Stimulated activated naive CD4-positive, alpha-beta T cell treated with Interleukin-2 at 50 U/mL for 16 hours (primary cell): ENCODE results near the gene DAB2IP.
"Not testable (repeated sequence)": the region's sequence is repeated elsewhere in the genome, so short reads cannot be mapped to it uniquely, and the experiment has no call there.

ENCODE experiments used
- DNase-seq: peaks from one replicate; lab custom pipeline; 2025; lab: John Stamatoyannopoulos, UW

The DAB2IP gene

DNA sequence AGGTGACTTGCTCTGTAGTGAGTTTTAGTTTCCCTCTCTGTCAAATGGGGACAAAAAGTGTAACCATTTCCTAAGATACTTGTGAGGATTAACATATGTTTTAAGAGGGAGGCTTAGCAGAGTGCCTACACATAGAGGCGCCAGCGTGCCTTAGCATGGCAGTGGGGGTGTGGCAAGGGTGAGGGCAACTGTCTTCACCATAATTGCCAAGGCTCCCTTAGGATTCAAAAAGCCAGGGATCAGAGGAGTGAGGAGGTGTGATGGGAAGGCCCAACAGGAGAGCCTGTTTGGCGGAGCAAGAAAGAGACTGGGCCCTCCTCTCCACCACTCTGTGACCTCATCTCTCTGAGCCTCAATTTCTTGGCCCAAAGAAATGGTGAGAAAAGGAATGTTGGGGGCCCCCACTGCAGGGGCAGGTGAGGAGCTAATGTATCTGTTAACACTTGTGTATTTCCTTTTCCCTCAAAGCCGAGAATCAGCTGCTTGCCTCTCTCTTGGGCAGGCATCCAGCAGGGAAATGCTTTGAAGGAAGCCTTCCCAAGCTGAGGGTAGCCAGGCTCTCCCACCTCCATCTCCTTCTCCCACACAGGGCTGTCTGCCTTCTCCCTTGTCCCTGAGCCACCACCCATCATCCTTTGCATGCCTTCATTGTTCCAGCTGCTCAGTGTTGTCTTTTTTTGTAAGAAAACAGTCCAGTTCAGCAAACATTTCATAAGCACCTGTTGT is 76.0 kb downstream of the DAB2IP start:
- no peak for DNase-seq

DNA sequence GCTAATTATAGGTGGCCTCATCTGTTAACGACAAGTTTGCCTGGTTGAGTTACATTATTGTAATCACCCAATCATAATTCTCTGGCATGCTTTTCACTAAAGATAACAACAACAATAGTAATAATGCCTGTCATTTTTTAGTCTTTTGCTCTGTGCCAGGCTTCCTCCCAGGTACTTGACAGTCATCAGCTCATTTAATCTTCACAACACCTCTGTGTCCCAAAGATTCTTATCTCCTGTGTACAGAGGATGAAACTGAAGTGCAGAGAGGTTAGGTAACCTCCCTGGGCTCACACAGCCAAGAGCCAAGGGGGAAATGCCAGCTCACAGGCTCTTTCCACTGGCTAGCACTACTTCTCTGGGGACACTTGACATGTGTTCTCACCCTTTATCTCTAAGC is 77.5 kb downstream of the DAB2IP start:
- DNase-seq = no peak

DNA sequence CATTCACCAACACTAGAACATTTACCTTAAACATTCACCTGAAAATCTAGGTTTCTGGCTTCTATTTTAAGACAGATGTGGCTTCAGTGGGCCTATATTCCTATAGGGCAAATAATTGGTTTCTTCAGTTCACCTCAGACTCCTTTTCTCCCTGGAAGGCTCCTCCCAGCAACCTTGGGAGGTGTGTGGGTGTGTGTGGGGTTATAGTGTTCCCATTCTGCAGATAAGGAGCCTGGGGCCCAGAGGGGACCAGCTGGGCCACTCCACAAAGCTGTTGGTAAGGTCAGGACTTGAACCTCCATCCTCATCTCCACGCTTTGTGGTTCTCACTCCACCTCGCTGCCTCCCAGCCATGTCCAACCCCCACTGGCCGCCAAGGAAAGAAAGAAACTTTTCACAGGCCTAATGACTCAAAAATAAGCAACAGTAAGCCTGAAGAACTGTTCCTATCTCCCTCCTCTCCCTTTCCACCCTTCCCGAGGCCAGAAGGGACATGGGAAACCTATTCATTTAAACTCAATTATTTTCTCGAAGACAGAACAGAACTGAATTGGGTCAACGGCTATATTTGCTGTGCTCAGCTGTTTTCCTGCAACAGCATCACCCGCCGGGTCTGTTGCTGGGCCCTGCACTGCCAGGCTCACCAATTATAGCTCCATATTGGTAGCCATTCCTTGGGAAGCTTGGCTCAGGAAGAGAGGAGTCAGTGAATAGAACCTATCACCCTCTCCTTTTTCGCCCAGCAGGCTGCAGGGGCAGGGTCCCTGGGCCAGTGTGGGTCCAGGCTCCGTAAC is 78.5 kb downstream of the DAB2IP start:
- DNase-seq = no peak

DNA sequence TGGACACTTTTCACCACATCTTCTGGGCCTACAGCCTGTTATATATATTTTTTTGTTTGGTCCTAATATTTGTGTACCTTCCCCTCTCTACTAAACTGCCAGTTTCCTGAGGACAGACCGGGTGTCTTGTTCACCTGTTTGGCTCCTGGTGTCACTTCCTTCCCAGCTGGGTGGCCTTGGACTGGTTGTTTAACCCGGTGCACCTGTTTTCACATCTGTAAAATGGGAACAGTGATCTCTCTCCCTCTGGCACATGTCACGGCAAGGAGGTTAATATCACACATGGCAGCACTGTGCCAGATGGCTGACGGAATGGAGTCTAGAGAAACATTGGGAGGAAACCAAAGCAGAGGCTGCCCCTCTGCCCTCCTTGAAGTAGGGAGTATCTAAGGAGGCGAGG is 79.7 kb downstream of the DAB2IP start:
- DNase-seq = no peak

DNA sequence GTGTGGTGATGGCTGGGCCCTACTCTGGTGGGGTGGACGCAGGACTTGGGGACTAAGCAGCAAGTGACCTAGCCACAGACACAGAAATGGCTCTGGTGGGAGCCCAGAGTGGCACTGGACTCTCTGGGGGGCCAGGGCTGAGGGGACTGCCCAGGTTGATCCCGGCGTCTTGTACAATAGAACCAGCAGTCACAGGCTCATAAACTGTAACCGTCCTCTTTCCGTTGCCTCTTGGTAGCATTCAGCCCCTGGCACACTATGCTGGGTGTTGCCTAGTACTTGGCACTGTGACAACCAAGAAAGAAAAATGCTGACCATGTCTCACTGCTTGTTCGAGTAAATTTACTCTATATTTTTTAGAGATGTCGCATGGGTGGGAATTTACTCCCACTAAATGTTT is 80.5 kb downstream of the DAB2IP start:
- no peak for DNase-seq

DNA sequence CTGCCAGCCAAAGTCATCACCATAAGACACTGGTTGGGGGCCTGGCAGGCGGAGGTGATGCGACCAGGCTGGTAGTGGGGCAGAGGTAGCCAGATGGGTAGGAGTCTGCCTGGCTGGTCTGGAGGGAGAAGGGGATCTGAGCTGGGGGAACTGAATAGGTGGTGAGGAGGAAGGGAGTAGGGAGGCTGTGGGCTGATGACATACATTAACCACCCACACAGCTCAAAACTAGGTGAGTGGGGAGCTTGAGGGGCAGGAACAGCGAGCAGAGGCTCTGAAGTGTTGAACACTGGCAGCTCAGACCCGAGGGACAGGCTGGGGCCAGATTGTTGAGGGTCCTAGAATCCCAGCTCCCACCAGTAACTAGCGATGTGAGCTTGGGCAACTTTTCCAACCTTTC is 81.0 kb downstream of the DAB2IP start:
- no peak for DNase-seq

DNA sequence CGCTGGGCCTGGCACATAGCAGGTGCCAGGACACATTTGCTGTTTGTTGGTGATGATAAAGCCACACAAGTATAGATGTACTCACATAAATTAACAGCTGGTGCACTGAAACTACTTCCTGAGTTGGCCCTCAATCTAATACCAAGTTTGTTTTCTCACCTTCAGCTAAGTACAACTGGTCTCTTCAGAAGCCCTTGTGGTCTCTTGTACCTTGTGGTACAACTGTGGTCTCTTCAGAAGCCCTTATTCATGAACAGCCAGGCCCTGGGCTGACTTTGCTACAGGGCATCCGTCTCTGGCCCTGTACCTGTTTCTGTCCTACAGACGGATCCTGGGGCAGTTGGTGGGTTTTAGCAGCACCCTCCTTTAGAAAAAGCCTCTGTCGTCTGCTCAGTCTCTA is 81.5 kb downstream of the DAB2IP start:
- DNase-seq = no peak

DNA sequence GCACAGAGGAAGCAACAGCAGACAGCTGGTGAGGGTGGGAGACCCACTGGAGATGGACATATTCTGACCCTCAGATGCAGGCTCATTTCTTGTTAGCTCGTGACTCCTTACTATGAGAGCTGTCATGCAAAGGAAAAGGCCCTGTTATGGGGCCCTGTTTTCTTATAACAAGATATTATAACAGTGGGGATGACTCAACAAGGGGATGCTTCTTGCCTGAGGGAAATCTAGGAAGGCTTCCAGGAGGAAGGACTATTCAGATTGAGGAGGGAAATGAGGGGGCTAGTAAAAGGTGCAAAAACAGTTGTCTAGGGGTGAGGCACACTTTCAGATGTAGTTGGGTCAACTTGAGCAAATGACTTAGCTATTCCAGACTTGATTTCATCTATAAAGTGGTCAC is 83.0 kb downstream of the DAB2IP start:
- DNase-seq = no peak

DNA sequence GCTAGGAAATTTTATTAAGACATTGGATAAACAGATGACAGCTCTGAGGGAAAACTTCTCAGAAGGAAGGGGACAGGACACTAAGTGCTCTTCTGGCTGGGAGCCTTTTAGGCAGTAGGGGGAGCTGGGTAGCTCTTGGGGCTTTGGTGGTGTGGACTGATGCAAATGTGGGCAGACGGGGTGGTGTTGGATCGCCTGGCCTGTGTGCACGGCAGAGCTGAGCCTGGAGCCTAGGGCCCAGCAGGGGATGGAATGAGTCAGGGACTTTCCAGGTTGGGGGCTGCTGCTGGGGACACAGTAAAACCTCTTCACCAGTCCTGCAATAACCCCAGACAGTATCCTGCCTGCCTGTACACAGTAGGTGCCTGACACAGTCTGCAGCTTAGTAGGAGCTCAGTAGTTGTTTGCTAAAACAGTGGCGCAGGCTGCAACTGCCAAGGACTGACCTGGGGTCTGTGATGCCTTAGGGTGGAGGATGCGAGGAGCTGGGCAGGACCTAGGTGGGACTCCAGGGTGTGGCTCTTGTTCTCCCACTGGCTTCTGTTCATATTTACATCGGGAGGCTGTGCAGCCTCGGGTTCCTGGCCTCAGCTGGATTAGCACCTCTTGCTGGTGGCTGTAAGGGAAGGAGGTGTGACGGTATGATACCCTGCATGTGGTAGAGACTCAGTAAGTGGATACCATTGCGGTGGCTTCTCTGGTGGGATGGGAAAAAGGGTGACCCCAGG is 83.8 kb downstream of the DAB2IP start:
- DNase-seq = no peak

DNA sequence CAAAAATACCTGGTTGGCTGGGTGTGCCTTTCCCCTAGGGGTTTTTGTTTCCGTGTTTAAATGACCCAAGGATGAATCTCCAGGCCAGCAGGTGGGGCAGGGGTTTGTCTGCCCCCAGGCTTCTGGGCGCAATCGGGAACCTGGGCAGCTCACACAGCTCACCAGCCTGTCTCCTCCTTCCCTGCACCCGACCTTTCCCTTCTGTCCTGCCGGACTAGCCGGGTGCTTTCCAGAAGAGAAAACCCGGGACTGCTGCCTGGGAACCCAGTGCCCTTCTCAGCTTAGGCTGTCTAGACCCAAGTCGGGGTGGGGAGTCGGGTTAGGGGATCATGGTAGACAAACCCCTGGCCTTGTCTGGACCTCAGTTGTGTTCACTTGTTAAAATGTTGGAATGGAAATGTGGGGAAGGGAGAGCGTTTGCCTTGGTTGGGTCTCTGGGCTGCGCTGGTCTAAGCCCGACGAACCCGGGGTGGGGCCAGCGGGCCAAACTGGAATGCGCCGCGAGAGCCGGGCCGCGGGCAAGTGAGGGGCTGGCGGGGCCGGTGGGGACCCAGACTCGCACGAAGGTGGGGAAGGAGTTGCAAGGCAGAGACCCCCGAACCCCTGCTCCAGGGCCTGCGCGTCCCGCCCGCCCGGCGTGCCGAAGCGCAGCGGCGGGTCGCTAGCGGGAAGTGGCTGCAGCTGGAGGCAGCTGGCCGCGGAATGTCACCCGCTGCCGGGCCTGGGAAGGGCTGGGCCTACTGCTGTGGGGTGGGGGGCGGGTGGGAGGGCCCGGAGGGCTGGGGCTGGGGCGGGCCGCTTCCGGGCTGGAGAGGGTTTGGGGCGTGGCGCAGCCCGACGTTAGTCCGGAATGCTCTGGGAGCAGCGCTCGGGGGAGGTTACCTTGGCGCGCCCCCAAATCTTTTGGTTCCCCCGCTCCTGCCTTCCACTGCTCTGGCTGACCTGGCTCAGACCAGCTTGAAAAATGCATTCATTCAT is 84.6 kb downstream of the DAB2IP start:
- no peak for DNase-seq

DNA sequence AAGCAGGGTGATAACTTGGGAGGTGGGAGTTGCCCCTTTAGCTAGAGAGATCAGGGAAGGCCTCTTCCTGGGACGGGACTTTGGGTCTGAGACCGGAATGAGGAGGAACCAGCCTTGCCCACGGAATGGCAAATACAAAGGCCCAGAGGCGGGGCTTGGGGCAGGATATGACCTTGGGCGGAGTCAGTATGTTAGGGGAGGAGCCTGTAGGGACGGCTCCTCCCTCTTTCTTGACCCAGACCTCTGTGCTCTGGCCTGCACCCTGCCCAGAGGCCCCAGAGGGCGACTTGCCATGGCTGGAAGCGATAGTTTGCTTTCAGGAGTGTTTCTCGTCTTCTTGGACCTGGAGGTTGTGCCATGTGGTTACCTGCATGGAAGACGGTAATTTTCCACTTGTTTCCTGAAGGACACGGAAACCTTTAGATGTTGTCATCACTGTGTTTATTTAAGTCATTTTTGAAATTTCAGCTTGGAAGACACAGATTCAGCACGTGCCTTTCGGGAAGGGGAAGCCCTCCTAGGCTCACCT is 85.6 kb downstream of the DAB2IP start:
- no peak for DNase-seq

DNA sequence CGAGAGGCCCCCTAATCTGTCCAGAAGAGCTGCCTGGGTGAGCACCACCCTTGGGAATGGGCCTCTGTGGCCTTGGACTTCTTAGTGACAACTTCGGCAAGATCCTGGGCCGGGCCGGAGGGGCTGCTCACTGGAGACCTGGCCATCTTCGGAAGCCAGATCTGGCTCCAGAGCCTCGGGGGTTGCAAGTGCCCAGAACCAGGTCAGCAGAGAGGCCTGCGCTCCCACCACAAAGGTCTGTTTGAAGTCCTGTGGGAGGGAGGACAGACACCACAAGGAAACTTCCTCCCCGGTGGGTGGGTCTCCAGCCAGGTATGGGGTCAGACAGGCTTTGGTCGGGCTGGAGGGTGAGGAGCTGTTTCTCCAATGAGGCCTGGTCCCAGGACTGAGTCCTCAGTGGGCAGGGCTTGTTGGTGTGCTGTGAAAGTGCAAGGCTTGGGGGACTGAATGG is 86.1 kb downstream of the DAB2IP start:
- no peak for DNase-seq

DNA sequence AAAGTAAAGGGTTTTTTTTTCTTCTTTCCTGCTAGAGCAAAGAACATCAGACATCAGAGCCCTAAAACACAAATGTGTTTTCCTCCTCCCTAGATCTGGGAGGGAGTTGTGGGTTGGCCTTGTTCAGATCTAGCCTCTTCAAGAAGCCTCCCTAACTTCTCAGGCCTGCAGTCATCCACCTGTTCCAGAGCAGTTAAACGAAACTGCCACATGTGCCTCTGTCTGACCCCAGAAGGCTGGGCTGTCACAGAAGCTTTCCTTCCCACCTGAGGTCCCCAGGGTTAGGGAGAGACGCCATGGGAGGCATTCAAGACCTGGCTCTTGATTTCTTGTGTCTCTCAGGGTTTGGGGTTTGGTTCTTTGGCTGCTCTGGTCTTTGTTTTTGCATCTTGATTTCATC is 87.0 kb downstream of the DAB2IP start:
- no peak for DNase-seq

DNA sequence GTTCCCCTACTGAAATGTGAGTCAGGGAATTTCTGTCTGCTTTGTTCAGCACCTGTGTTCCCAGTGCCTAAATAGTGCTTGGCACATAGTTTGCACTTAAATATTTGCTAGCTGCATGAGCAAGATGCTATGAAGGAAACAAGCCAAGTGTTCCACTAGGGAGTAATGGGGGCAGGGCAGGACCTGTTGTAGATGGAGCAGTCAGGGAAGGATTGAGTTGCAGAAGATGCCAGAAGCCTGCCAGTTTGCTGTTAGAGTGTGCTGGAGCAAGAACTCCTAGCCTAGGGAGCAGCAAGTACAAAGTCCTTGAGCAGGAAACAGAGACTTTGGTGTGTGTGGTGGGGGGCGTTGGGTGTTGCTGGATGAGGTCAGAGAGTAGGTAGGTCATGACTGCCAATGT is 87.5 kb downstream of the DAB2IP start:
- DNase-seq = no peak

DNA sequence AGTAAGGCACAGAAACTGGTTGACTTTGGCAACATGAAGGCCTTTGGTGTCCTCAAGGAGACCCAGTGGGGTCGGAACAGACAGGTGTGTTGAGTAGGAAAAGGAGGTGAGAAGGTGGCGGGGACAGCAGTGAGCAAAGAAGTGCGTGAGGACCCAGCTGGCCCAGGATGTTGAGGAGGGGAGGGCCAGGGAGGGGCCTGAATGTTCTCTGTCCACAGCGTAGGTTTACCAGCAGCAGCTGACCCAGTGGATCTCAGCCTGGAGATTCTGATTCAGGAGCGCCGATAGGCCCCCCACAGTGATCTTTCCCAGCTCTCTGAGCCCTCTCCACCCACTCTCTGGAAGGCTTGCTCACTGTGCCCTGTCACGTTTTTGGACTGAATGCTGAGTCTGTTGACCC is 88.5 kb downstream of the DAB2IP start:
- DNase-seq = no peak

DNA sequence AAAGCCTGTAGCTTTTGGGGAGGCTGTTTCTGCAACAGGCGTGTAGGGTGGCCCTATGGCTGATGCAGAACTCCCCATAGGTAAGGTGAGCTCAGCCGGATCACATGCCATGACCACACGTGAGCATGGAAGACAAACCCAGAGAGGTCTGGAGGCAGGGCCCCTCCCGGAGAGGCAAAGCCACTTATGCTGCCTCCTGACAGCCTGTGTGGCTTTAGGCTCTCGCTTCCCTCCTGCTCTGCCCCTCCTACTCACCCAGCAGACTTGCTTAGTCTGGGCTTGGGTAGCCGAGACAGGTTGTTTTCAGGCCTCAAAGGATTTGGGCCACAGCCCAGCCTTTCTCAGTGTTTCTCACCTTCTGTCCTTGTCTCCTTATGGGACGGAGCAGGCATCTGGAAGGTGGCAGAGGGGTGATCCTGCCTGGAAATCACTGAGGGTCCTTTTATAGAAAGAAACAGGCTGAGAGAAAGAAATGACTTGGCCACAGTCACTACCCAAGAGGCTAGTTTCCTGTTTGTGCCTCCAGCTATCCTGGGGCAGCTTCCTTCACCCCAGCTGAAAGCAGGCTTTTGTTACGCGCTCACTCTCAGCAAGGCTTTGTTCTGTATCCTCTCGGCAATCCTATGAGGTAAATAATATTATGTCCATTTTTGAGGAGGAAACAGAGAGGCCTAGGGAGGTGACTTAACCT is 89.9 kb downstream of the DAB2IP start:
- DNase-seq = no peak

DNA sequence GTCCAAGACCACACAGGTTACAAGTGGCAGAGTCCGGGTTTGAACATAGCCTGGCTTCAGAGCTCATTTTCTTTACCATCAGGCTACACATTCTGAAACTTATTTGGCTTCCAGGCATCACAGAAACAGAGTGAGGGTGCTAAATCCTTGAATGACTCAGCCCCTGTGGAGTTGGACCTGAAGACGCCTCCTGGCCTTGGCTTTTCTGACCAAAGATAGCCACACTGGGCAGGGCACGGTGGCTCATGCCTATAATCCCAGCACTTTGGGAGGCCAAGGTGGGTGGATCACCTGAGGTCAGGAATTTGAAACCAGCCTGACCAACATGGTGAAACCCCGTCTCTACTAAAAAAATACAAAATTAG is 90.5 kb downstream of the DAB2IP start:
- not testable (repeated sequence) for DNase-seq

DNA sequence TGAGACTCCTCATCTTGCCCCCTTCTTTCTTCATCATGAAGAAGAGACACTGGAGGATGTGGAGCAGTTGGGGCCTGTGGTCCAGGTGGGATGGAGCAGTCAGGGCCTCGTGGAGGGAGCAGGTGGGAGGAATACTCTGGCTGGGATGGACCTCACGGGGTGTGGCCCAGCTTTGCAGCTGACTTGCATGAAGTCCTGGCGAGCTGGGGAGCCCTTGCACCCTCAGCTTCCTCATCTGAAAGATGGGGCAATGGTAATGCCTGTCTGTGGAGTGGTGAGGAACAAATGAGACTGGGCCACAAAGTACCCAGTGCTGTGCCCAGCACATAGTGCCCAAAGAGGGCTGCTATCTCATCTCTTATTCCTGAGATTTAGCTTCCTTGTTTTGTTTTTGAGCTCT is 91.5 kb downstream of the DAB2IP start:
- DNase-seq = no peak

DNA sequence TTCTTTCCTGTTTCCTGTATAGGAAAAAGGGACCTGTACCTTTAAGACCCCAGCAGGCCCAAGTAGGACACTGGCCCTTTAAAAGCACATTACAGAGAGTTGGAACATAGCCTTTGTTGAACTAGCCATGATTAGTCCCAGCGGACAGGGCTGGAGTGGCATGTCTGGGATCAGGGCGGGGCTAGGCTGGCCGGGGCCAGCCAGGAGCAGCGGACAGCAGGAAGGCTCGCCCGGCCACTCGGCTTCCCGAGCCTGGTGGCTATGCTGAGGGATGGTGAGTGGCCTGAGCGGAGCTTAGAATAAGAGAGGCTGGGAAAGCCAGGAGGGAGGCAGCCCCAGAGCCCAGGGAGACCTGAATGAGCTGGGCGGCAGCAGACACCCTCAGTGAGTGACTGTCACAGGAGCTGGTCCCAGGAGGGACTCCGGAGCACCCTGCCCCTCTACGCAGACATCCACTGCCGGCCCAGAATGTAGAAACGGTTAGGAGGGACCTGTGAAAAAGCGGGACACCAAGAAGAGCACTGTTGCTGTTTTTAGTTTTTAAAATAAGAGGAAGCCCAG is 92.1 kb downstream of the DAB2IP start:
- no peak for DNase-seq

DNA sequence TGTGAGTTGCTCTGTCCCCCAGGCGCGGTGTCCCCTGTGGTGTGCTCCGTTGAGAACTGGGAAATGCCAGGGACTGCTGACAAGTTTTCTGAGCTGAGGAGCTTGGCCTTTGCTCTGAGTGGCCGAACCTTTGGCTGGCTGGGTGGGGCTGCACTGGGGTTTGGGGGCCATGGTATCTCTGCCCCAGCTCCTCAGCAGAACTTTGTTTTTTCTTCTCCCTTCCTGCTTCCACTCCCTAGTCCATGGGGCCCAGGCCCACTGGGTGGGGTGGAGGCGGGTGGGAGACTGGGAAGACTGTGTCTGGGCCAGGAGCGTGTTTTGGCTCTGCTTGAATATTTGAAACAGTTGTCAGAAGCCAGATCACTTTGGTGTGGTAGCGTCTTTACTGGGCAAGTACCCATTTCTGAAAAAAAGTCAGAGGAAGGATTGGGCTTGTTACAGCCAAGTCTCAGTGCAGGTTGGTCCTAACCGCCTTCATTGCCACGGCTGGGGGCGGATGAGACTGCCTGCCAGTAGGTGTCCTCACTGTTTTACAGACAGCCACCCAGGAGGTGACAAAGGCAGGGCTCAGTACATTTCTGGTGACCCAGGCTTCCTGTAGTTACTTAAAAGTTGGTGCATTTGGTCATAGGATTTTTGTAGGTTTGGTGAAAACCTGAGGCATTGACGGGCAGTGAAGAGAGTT is 92.7 kb downstream of the DAB2IP start:
- no peak for DNase-seq
